ENCODE results near the gene RPL10A. TPM values are rescaled to one million over a fixed set of nuclear protein-coding genes. Genes with fewer than 3 reads are reported as not detected.
A peak's percentile ranks its signal among the peaks of the same experiment; 100 is the strongest.

RPL10A gene
- total RNA-seq, 1 donor from 2014 or later, result 813 TPM

GRCh38 chr6:35443341-35444030 is 24.7 kb upstream of the RPL10A start:
- no peak for ATAC-seq
- no peak for DNase-seq (ENCODE audit: low spot score)
- intact Hi-C loops (cut with DNase I), result no loop called here

DNA sequence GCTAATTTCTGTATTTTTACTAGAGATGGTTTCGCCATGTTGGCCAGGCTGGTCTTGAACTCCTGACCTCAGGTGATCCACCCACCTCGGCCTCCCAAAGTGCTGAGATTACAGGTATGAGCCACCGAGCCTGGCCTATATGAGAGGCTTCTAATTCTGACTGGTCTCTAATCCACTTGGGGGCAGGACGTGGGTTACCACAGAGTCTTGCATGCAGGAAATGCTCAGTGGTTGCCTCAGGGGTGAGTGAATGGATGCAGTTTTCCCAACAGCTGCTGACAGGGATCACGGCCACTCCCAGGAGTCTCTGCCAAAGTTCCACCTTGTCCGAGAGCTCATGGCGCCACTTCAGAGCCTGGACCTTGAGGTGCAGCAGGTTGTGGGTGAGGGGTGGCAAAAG is 22.5 kb upstream of the RPL10A start:
- DNase-seq (ENCODE audit: low spot score) (no peak), ATAC-seq (no peak)
- intact Hi-C loops (cut with DNase I), result loop anchor here (2.0 kb wide), 1 partner anchor 103 kb away; the partner anchor contains the start of gene PPARD

DNA sequence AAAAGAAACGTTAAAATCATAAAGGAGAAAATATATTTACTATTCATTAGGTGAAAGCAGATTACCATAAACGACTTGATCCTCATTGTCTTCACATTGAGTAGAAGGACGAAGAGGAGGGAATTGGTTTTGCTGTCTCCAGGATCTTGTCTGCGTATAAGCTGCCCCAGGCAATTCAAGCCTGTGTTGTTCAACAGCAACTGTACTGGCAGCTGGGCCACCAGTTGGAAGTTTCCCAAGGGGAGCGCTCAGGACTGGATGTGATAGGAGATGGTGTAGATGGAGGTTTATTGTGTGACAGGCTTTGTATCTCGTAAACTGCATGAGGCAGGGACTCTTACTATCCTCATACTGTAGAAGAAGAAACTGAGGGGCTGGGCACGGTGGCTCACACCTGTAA is 20.0 kb upstream of the RPL10A start:
- ATAC-seq, result no peak
- intact Hi-C loops (cut with DNase I), result no loop called here
- DNase-seq (ENCODE audit: low spot score), result no peak

DNA sequence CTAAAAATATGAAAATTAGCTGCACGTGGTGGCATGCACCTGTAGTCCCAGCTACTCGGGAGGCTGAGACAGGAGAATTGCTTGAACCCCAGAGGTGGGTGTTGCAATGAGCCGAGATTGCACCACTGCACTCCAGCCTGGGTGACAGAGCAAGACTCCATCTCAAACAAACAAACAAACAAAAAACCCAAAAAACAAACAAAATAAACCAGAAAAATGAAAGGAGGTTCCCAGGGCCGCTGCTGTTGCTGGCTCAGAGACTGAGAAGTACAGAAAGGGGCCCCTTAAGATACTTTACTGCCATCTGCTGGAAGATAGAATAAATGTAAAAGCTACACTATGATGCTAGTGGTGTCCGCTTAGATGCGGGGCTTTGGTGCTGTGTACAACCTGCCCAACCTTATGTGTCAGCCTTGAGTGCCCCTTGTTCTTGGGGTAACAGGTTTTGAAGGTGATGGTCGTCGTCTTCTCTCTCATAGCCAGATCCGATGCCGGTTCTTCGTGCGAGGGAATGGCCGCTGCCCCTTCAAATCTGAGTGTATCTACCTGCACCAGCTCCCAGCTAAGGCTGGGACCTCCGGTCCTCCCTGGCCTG is 18.8 kb upstream of the RPL10A start:
- intact Hi-C loops (cut with DNase I), result no loop called here
- DNase-seq (ENCODE audit: low spot score) (no peak), ATAC-seq (peak; percentile 77)

GRCh38 chr6:35451354-35452182 is 16.6 kb upstream of the RPL10A start:
- ATAC-seq (peak; percentile 3), DNase-seq (ENCODE audit: low spot score) (no peak)
- intact Hi-C loops (cut with DNase I), result no loop called here

GRCh38 chr6:35452183-35453090 is 15.8 kb upstream of the RPL10A start, which contains the start of gene FANCE:
TSS of gene FANCE (plus strand) at chr6:35452338. CDS start at chr6:35452546, 208 bp downstream.
- intact Hi-C loops (cut with DNase I), result no loop called here
- DNase-seq (ENCODE audit: low spot score), result peak; percentile 98
- ATAC-seq, result peak; percentile 96

DNA sequence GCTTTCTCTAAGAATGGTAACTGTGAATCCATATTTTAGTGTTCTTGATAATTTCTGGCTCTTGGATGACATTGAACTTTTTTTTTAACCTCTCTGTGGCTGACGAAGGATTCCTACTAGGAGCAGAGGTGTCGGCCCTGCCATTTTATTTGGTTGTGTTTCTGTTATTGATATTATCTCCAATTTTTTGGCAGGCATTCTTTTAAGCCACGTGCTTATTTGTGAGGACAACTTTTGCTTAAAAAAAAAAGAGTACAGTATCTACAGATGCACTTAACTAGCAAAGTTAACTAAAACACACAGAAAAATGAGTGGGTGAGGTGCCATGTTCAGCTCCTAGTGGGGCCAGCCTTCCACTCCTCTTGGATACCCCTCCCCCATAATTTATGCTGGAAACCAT is 15.0 kb upstream of the RPL10A start:
- intact Hi-C loops (cut with DNase I), result no loop called here
- ATAC-seq (no peak), DNase-seq (ENCODE audit: low spot score) (no peak)

DNA sequence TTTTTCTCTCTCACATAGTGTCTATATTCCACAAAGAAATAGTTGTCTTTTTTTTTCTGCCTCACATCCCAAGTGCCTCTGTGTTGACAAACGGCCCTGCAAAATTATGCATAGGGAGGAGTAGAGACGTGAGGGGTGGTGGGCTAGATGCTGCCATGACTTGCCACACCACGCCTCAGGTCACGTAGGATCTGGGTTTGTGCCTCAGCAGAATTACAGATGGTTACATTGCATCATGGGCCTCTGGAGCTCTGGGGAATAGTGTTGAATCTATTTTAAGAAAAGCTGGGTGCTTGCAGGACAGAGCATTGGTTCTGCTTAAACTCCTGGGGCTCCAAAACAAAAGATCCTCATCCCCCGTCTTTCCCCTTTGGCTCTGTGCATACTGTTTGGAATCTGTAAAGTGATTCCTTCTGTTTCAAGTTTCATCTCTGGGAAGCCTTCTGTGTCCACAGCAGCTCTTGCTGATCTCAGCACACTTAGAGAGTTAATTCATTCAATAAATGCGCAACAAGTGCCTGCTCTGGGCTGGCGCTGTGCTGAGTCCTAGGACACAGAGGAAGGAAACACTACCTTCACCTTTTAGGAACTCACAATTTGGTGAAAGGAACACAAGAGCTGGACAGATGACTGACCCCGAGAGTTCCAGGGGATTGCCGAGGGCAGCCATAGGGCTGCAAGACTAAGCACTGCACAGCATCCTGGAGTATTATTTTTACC is 13.7 kb upstream of the RPL10A start:
- DNase-seq (ENCODE audit: low spot score) (no peak), ATAC-seq (no peak)
- intact Hi-C loops (cut with DNase I), result no loop called here

DNA sequence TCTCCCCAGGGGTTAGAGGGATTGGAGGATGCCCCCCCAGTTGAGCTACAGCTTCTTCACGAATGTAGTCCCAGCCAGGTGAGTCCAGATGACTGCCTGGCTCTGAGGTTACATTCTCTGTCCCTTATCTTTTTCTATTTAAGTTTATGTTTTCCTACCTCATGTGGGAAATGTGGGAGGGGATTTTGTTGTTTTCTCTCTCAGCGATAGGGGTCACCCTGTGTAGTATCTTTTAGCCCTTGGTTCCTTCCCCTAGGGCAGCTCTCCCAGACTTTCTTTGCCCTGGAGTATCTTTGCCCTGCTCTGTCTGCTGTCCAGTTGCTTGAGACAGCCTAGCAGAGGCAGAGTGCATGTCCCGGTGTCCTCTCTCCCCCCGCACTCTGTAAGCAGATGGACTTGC is 10.3 kb upstream of the RPL10A start:
- intact Hi-C loops (cut with DNase I), result no loop called here
- no peak for DNase-seq (ENCODE audit: low spot score)
- no peak for ATAC-seq

DNA sequence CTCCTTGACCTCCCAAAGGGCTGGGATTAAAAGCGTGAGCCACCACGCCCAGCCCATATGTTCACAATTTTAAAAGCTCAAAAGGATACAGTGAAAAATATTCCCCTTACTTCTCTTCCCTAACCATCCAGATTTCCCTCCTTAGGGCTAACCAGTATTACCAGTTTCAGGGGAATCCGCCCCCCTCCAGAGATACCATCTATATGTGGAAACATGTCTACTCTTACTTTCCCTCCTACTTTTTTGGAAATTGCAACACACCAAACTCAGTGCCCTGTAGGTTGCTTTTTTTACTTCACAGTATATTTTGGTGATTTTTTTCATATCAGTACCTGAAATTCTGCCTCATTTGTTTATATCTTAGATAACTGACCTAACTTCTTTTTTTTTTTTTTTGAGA is 6.9 kb upstream of the RPL10A start:
- intact Hi-C loops (cut with DNase I), result no loop called here
- no peak for DNase-seq (ENCODE audit: low spot score)
- ATAC-seq, result no peak

GRCh38 chr6:35463292-35463691 is 4.9 kb upstream of the RPL10A start:
- ATAC-seq, result no peak
- no peak for DNase-seq (ENCODE audit: low spot score)
- intact Hi-C loops (cut with DNase I), result no loop called here

GRCh38 chr6:35465646-35466045 is 2.6 kb upstream of the RPL10A start:
- ATAC-seq, result no peak
- intact Hi-C loops (cut with DNase I), result no loop called here

GRCh38 chr6:35468980-35469750 is 964 bp downstream of the RPL10A start:
- DNase-seq (ENCODE audit: low spot score), result no peak
- ATAC-seq, result peak; percentile 14
- intact Hi-C loops (cut with DNase I), result no loop called here

More at GRCh38 chr6:35465646-35466045, 2.6 kb upstream of the RPL10A start:
- no peak for DNase-seq (ENCODE audit: low spot score)

DNA sequence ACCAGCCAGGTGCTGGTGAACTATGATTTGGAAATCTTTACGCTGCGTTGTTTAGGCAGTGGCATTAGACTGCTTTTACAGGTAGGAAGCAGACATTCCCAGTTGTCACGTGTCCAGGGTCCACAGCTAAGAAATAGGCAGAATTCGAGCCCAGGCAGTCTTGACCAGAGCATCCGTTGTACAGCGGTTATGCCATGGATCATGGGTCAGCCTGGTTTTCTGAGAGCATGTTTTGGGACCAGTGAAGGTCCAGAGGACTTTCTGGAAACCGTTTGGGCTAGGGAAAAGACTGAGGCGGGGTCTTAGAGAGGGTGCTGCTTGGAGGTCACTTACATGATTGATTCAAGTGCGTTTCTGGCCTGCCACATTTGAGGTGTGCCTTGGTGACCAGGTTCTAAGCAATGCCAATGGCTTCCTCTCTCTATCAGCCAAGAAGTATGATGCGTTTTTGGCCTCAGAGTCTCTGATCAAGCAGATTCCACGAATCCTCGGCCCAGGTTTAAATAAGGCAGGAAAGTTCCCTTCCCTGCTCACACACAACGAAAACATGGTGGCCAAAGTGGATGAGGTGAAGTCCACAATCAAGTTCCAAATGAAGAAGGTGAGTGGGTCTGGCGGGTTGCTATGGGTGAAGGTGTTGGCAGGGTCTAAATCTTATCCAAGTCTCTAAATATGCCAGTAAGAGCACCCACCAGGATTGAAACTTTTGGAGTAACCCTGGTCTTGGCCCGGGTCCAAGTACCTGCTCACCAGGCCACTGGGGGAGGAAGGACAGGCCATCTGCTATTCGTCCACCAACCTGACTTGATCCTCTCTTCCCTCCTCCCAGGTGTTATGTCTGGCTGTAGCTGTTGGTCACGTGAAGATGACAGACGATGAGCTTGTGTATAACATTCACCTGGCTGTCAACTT is 1.8 kb downstream of the RPL10A start:
- DNase-seq (ENCODE audit: low spot score) (no peak), ATAC-seq (no peak)
- intact Hi-C loops (cut with DNase I), result no loop called here

GRCh38 chr6:35470663-35471120 is 2.5 kb downstream of the RPL10A start:
- ATAC-seq (no peak), DNase-seq (ENCODE audit: low spot score) (no peak)
- intact Hi-C loops (cut with DNase I), result no loop called here

DNA sequence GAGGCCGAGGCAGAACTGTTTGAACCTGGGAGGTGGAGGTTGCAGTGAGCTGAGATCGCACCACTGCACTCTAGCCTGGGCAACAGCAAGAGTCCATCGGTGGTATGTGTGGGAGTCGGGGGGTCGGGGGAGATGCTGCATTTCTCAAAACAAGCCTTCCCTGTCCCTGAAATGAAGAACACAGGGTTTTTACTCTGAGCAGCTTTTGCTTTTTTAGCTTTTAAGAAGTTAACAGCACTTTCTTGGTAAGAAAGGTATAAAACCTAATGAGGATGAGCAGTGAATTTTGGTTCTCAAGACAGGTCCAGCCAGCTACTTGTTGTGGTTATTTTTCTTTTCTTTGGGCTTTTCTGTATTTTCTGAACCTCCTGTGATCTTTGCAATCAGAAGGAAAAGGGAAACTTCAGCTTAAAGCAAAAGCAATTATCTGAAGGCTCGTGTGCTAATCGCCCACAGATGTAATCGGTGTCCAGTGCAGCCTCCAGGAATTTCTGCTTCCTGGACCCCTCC is 3.7 kb downstream of the RPL10A start:
- intact Hi-C loops (cut with DNase I), result no loop called here
- DNase-seq (ENCODE audit: low spot score) (no peak), ATAC-seq (no peak)
